ENCODE data around the gene PFKFB3. TPM values are rescaled to one million over a fixed set of nuclear protein-coding genes. Genes with fewer than 3 reads are reported as not detected.

PFKFB3 gene
- total and polyA plus RNA-seq, 9 of the 15 experiments (the other 6 are each of a cell fraction or from before 2014, with no cell fraction given) = 0.46 to 21.6 (median 7.8) TPM

- H3K79me2 ChIP-seq (ENCODE audit: control insufficient read depth, insufficient read depth, low read length) = peaks cover 77% of the 10 kb centered on the region
- H4K20me1 ChIP-seq (replicated peaks; ENCODE audit: control insufficient read depth, insufficient read depth, low read length) = peaks cover 22% of the 10 kb centered on the region
- peak overlapping the region; percentile 96 for H3K4me2 ChIP-seq (ENCODE audit: insufficient read depth, low read length)
- ATAC-seq = no peak
- no peaks in the 10 kb centered on the region for H3K9me3 ChIP-seq (replicated peaks; ENCODE audit: control insufficient read depth, insufficient read depth, low read depth, low read length)
- H3K27ac ChIP-seq (ENCODE audit: extremely low read depth, low read depth, low read length) = peak overlapping the region; percentile 92; the same call in 2 of the 3 replicates
- peaks cover 18% of the 10 kb centered on the region for H3K9me1 ChIP-seq (ENCODE audit: control insufficient read depth, insufficient read depth, low read length)
- peak; percentile 56 for FAIRE-seq
- BruUV-seq (replicated peaks) = no TSS peak
- ChIA-PET CTCF (ENCODE audit: low intra/inter-chr PET ratio) (no interaction called here), POLR2A (no interaction called here)
- peak overlapping the region; percentile 77 to 96; a peak in 3 of 4 replicates for H3K9ac ChIP-seq (ENCODE audit: insufficient read depth in 1 of 2, low read depth in 2 of 2, low read length in 2 of 2)
- DNase-seq (ENCODE audit: extremely low read depth in 1 of 4, low spot score in 3 of 4) = no peak
- peak; percentile 75; the same call in 1 of the 2 replicates for TF ChIP-seq CREB3 (tag; conservative IDR thresholded peaks at IDR 0.05; ENCODE audit: low read depth)
- TF ChIP-seq GABPA (tag; conservative IDR thresholded peaks at IDR 0.05; ENCODE audit: low read depth) = no peak
- TF ChIP-seq ZNF395 (CRISPR knock-in tag; IDR thresholded peaks at IDR 0.05) = 0 out of 2 replicates have a peak, but pooled peaks have one; percentile 40
- TF ChIP-seq RNF2 (IDR thresholded peaks at IDR 0.05) = no peak
- peak in 1 of 2 experiments; percentile 67; a peak in 1 of 4 replicates for TF ChIP-seq ZNF639 (CRISPR knock-in tag; conservative IDR thresholded peaks at IDR 0.05 in 1 of 2, IDR thresholded peaks at IDR 0.05 in 1 of 2)
- no peak for TF ChIP-seq NFE2 (IDR thresholded peaks at IDR 0.05; ENCODE audit: low read depth)
- TF ChIP-seq PBX2 (CRISPR knock-in tag; IDR thresholded peaks at IDR 0.05; ENCODE audit: low read depth) = no peak
- no peak for TF ChIP-seq PBX2 (tag; conservative IDR thresholded peaks at IDR 0.05; ENCODE audit: low read depth)
- no peak for TF ChIP-seq SMAD2 (IDR thresholded peaks at IDR 0.05; ENCODE audit: low read depth, low read length)
- peak; percentile 65; the same call in 1 of the 2 replicates for TF ChIP-seq ZNF592 (IDR thresholded peaks at IDR 0.05)
- no peak overlapping the region for H2AFZ ChIP-seq (ENCODE audit: low read depth, low read length)
- intact Hi-C loops (cut with micrococcal nuclease) = no loop called here
- no peaks in the 10 kb centered on the region for H3K27me3 ChIP-seq (ENCODE audit: control insufficient read depth in 2 of 2, insufficient read depth in 2 of 2, low read length in 2 of 2)
- peak overlapping the region; percentile 80; the same call in 1 of the 2 replicates for H3K4me3 ChIP-seq
- peaks cover 19 to 38% of the 10 kb centered on the region in 2 experiments for H3K4me1 ChIP-seq (replicated peaks in 1 of 2; ENCODE audit: control insufficient read depth in 2 of 2, insufficient read depth in 2 of 2, low read length in 2 of 2)
- H3K36me3 ChIP-seq (ENCODE audit: control insufficient read depth, insufficient read depth, low read length) = peaks cover 39% of the 10 kb centered on the region
- in situ Hi-C loops (cut with MboI) = no loop called here
- 54% methylated on average over 6 of the region's 6 CpGs for WGBS (ENCODE audit: insufficient coverage, low coverage, missing lambda C conversion rate)
Measured at GRCh38 chr10:6165221-6165725, 37.5 kb upstream of the PFKFB3 start.
